IMR-90 (cell line): ENCODE data around the gene ZNF48. TPM values are rescaled to one million over a fixed set of nuclear protein-coding genes. Genes with fewer than 3 reads are reported as not detected.

Experiments used
- ATAC-seq: fragments of 200-7000 bp; cut with Tn5 transposase; 2 replicates; pipeline ENCODE4 v1.9.1; 2020; ENCODE audit warnings: low read depth, mild to moderate bottlenecking, moderate library complexity
- BruUV-seq: library from RNA; stranded (reverse); fragments of 400-500 nt; replicated peaks from 2 replicates; lab custom pipeline; 2021; lab: Mats Ljungman, UMichigan
- CTCF ChIA-PET: fragments of 300-600 bp; formaldehyde crosslinking; extraction: SDS; loops from one replicate; lab custom pipeline; 2021; ENCODE audit warnings: antibody characterized with exemption; lab: Yijun Ruan, JAX
- POLR2A ChIA-PET: fragments of 300-600 bp; sonication (Branson Sonifier 250); formaldehyde crosslinking; loops from one replicate; lab custom pipeline; 2022; ENCODE audit warnings: antibody characterized with exemption; ENCODE audit not compliant: unreplicated experiment; lab: Charles Lee
- DNase-seq: peaks from one replicate; pipeline ENCODE4 v3.0.0; 2013
- H2AFZ ChIP-seq: replicated peaks from 2 replicates; pipeline ENCODE3; 2013; ENCODE audit warnings: low read length, mild to moderate bottlenecking; ENCODE audit not compliant: poor library complexity
- H2AK5ac ChIP-seq: 2 replicates; pipeline ENCODE4 v1.6.1; 2013; ENCODE audit warnings: low read depth, low read length, inconsistent platforms
- H2AK9ac ChIP-seq: replicated peaks from 2 replicates; pipeline ENCODE3; 2013; ENCODE audit warnings: mild to moderate bottlenecking, low read depth, low read length, moderate library complexity; ENCODE audit not compliant: poor library complexity
- H2BK120ac ChIP-seq: 2 replicates; pipeline ENCODE4 v1.6.1; 2013; ENCODE audit warnings: low read depth, low read length, inconsistent platforms
- H2BK15ac ChIP-seq: 3 replicates; pipeline ENCODE4 v1.6.1; 2013; ENCODE audit warnings: low read depth, low read length, inconsistent platforms
- H2BK20ac ChIP-seq: 2 replicates; pipeline ENCODE4 v1.6.1; 2013; ENCODE audit warnings: low read depth, mild to moderate bottlenecking, inconsistent platforms, low read length, moderate library complexity
- H2BK5ac ChIP-seq: 2 replicates; pipeline ENCODE4 v1.6.1; 2013; ENCODE audit warnings: mild to moderate bottlenecking, low read depth, low read length, inconsistent platforms; ENCODE audit not compliant: poor library complexity, severe bottlenecking
- H3K14ac ChIP-seq: replicated peaks from 2 replicates; pipeline ENCODE4 v1.6.1; 2013; ENCODE audit warnings: low read depth, low read length, inconsistent platforms
- H3K18ac ChIP-seq: 2 replicates; pipeline ENCODE4 v1.6.1; 2013; ENCODE audit warnings: low read depth, low read length, control low read depth
- H3K23ac ChIP-seq: 2 replicates; pipeline ENCODE4 v1.6.1; 2013; ENCODE audit warnings: low read depth, low read length, inconsistent platforms
- H3K27ac ChIP-seq: 2 replicates; pipeline ENCODE4 v1.5.1; 2013; ENCODE audit warnings: mild to moderate bottlenecking, control low read depth, low read length; ENCODE audit not compliant: insufficient read depth
- H3K27me3 ChIP-seq: 2 replicates; pipeline ENCODE4 v1.6.1; 2013; ENCODE audit warnings: low read length; ENCODE audit not compliant: control insufficient read depth, insufficient read depth
- H3K36me3 ChIP-seq: 2 replicates; pipeline ENCODE4 v1.6.1; 2013; ENCODE audit warnings: low read length, mixed read lengths; ENCODE audit not compliant: control insufficient read depth, insufficient read depth
- H3K4ac ChIP-seq: 2 replicates; pipeline ENCODE4 v1.6.1; 2013; ENCODE audit warnings: low read depth, low read length, inconsistent platforms
- H3K4me1 ChIP-seq: 2 replicates; pipeline ENCODE4 v1.6.1; 2013; ENCODE audit warnings: low read length, mixed read lengths; ENCODE audit not compliant: control insufficient read depth, insufficient read depth
- H3K4me2 ChIP-seq: 2 replicates; pipeline ENCODE4 v1.6.1; 2013; ENCODE audit warnings: low read depth, mild to moderate bottlenecking, control low read depth, low read length, moderate library complexity
- H3K4me3 ChIP-seq: 2 replicates; pipeline ENCODE4 v1.5.1; 2013; ENCODE audit warnings: low read depth, mild to moderate bottlenecking, control low read depth, low read length, moderate library complexity; ENCODE audit not compliant: insufficient read depth
- H3K56ac ChIP-seq: 2 replicates; pipeline ENCODE4 v1.6.1; 2013; ENCODE audit warnings: low read length, inconsistent platforms; ENCODE audit not compliant: insufficient read depth; ENCODE audit errors: extremely low read depth
- H3K79me1 ChIP-seq, 2 experiments: 2 replicates each; pipeline ENCODE4 v1.6.1; 2013; ENCODE audit warnings: low read length in 2 of 2, inconsistent platforms in 1 of 2, low read depth in 1 of 2
- H3K9ac ChIP-seq: 2 replicates; pipeline ENCODE4 v1.6.1; 2013; ENCODE audit warnings: low read depth, low read length, control low read depth
- H3K9me1 ChIP-seq: 2 replicates; pipeline ENCODE4 v1.6.1; 2013; ENCODE audit warnings: low read length, inconsistent platforms; ENCODE audit not compliant: insufficient read depth
- H3K9me3 ChIP-seq: 2 replicates; pipeline ENCODE4 v1.6.1; 2013; ENCODE audit warnings: low read length; ENCODE audit not compliant: control insufficient read depth, insufficient read depth
- H4K20me1 ChIP-seq: 2 replicates; pipeline ENCODE4 v1.6.1; 2013; ENCODE audit warnings: low read length, inconsistent platforms; ENCODE audit not compliant: insufficient read depth
- H4K5ac ChIP-seq: 2 replicates; pipeline ENCODE4 v1.6.1; 2013; ENCODE audit warnings: mild to moderate bottlenecking, low read depth, low read length, control low read depth
- H4K8ac ChIP-seq, 2 experiments: 2 replicates each; pipeline ENCODE4 v1.6.1; 2013; ENCODE audit warnings: low read depth in 2 of 2, low read length in 2 of 2, control low read depth in 1 of 2, inconsistent platforms in 1 of 2
- H4K91ac ChIP-seq: 2 replicates; pipeline ENCODE4 v1.6.1; 2013; ENCODE audit warnings: low read depth, low read length, inconsistent platforms; ENCODE audit not compliant: insufficient read depth
- NFE2L2 ChIP-seq: fragments of 150-350 bp; IDR thresholded peaks from 2 replicates; pipeline ENCODE4 v1.6.1; 2016; ENCODE audit warnings: low read depth, mild to moderate bottlenecking, low read length
- WGBS, 2 experiments: methylation state at CpG; one replicate each; pipeline versions ENCODE4 v1.1.5 to v1.1.7; 2013; ENCODE audit warnings: missing lambda C conversion rate in 2 of 2; ENCODE audit not compliant: insufficient read length in 1 of 2; ENCODE audit errors: extremely low coverage in 2 of 2; 5-methylcytosine and 5-hydroxymethylcytosine counted together
- dilution Hi-C: fragments of 300-500 bp; cut with HindIII; formaldehyde crosslinking; loops from one replicate; pipeline ENCODE4 v1.14.3; 2018; ENCODE audit warnings: low sequenced_read_pairs; ENCODE audit not compliant: unreplicated experiment
- in situ Hi-C: fragments of 300-500 bp; cut with MboI; formaldehyde crosslinking; loops from 3 replicates; pipeline ENCODE4 v1.14.3; 2019; ENCODE audit warnings: low sequenced_read_pairs, inconsistent platforms, mixed read lengths
- intact Hi-C: fragments of 100-400 bp; cut with micrococcal nuclease; formaldehyde crosslinking; loops from 2 replicates; pipeline ENCODE4 v1.10.0; 2022
- polyA plus RNA-seq, 3 experiments: library from polyadenylated mRNA; depleted of rRNA; stranded (reverse); fragments of >200 nt; gene quantifications; 2 replicates each; pipeline ENCODE4 v1.2.3, GENCODE V29; 2012; ENCODE audit warnings: low replicate concordance in 1 of 3
- total RNA-seq: library from RNA; depleted of rRNA; stranded (reverse); fragments of >200 nt; gene quantifications from 2 replicates; pipeline ENCODE4 v1.2.3, GENCODE V29; 2012
- TF ChIP-seq, protein P1 (sequence below): fragments of 150-350 bp; IDR thresholded peaks from 2 replicates; pipeline ENCODE4 v1.6.1; 2016; ENCODE audit warnings: low read depth, mild to moderate bottlenecking, low read length, moderate library complexity, borderline replicate concordance

Gene ZNF48
- total and polyA plus RNA-seq, 2 of the 4 experiments (the other 2 are of a cell fraction), result 5.8 to 6.6 TPM

DNA sequence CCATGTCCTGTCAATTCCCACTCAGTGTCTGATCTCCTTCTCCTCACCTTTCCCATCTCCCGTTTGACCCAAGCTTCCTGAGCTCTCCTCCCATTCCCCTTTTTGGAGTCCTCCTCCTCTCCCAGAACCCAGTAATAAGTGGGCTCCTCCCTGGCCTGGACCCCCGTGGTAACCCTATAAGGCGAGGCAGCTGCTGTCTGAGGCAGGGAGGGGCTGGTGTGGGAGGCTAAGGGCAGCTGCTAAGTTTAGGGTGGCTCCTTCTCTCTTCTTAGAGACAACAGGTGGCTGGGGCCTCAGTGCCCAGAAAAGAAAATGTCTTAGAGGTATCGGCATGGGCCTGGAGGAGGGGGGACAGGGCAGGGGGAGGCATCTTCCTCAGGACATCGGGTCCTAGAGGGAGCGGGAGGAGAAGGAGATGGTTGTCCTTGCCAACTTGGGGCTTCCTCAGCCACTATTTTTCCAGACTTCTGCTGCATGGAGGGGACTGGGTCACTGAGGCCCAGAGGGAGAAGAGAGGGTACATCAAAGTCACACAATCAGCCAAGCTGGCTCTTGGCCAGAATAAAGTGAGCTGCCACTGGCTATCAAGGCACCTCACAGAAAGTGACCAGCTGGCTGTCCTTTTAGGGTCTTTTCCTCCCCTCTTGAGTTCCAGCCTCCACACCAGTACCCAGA lies 23.0 kb upstream of the ZNF48 start:
- H2AFZ ChIP-seq, result peak overlapping the region; percentile 86
- H3K18ac ChIP-seq, result no peak overlapping the region
- ATAC-seq (no peak), DNase-seq (no peak)
- ChIA-PET POLR2A (no interaction called here), CTCF (no interaction called here)
- no peak overlapping the region for H3K56ac ChIP-seq
- H4K8ac ChIP-seq, result peak overlapping the region; percentile 44 to 87; a peak in 3 of 4 replicates
- peak overlapping the region; percentile 89 for H2AK9ac ChIP-seq
- H3K27ac ChIP-seq, result no peak overlapping the region
- WGBS, 2 experiments, result no CpG with 5 or more reads among the region's 6 CpGs
- H3K79me1 ChIP-seq, result peaks cover 0 to 37% of the 10 kb centered on the region in 2 experiments; a peak in 2 of 4 replicates
- dilution Hi-C loops (no loop called here), in situ Hi-C loops (no loop called here), intact Hi-C loops (no loop called here)
- H2BK120ac ChIP-seq, result no peak overlapping the region
- H3K9me1 ChIP-seq, result peaks cover 21% of the 10 kb centered on the region
- H3K4me2 ChIP-seq, result no peak overlapping the region
- H2BK15ac ChIP-seq, result 0 out of 3 replicates have a peak overlapping the region, but pooled peaks have one; percentile 2
- 0 out of 2 replicates have a peak, but pooled peaks cover 2% of the 10 kb centered on the region for H3K36me3 ChIP-seq
- H2AK5ac ChIP-seq, result peak overlapping the region; percentile 92; the same call in 1 of the 2 replicates
- no peak overlapping the region for H2BK5ac ChIP-seq
- H3K9me3 ChIP-seq, result no peaks in the 10 kb centered on the region
- peaks cover 23% of the 10 kb centered on the region for H4K20me1 ChIP-seq
- no peak overlapping the region for H3K9ac ChIP-seq
- no peaks in the 10 kb centered on the region for H3K27me3 ChIP-seq
- H2BK20ac ChIP-seq, result no peak overlapping the region
- H3K23ac ChIP-seq, result no peak overlapping the region
- H3K14ac ChIP-seq, result no peak overlapping the region
- H3K4me3 ChIP-seq, result no peak overlapping the region
- no TSS peak for BruUV-seq
- 0 out of 2 replicates have a peak overlapping the region, but pooled peaks have one; percentile 45 for H4K91ac ChIP-seq
- TF ChIP-seq NFE2L2, result no peak
- TF ChIP-seq, protein P1, sequence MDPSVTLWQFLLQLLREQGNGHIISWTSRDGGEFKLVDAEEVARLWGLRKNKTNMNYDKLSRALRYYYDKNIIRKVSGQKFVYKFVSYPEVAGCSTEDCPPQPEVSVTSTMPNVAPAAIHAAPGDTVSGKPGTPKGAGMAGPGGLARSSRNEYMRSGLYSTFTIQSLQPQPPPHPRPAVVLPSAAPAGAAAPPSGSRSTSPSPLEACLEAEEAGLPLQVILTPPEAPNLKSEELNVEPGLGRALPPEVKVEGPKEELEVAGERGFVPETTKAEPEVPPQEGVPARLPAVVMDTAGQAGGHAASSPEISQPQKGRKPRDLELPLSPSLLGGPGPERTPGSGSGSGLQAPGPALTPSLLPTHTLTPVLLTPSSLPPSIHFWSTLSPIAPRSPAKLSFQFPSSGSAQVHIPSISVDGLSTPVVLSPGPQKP, result no peak
- H3K4ac ChIP-seq, result no peak overlapping the region
- H4K5ac ChIP-seq, result no peak overlapping the region; the same call in 1 of the 2 replicates
- peaks cover 4% of the 10 kb centered on the region for H3K4me1 ChIP-seq
